ENCODE data around the gene HTRA3.

Gene HTRA3

GRCh38 chr4:8260656-8261111, 8.9 kb upstream of the HTRA3 start:
- no peak for DNase-seq (ENCODE audit: low spot score)
- TF ChIP-seq CTCF (IDR thresholded peaks at IDR 0.05; ENCODE audit: extremely low read depth, insufficient read depth, missing control alignments) = no peak

GRCh38 chr4:8261851-8262535, 7.6 kb upstream of the HTRA3 start:
- DNase-seq (ENCODE audit: low spot score) = no peak
- in situ Hi-C loops (cut with MboI; ENCODE audit: low pct_unique_long_range_greater_than_20kb, low sequenced_read_pairs, unreplicated experiment) = no loop called here
- TF ChIP-seq CTCF (IDR thresholded peaks at IDR 0.05; ENCODE audit: extremely low read depth, insufficient read depth, missing control alignments) = no peak

More at GRCh38 chr4:8260656-8261111, 8.9 kb upstream of the HTRA3 start:
- in situ Hi-C loops (cut with MboI; ENCODE audit: low pct_unique_long_range_greater_than_20kb, low sequenced_read_pairs, unreplicated experiment) = no loop called here

- DNase-seq (ENCODE audit: low spot score) = no peak
- in situ Hi-C loops (cut with MboI; ENCODE audit: low pct_unique_long_range_greater_than_20kb, low sequenced_read_pairs, unreplicated experiment) = no loop called here
- TF ChIP-seq CTCF (IDR thresholded peaks at IDR 0.05; ENCODE audit: extremely low read depth, insufficient read depth, missing control alignments) = no peak
Observed at GRCh38 chr4:8262637-8263322, 6.8 kb upstream of the HTRA3 start.

- in situ Hi-C loops (cut with MboI; ENCODE audit: low pct_unique_long_range_greater_than_20kb, low sequenced_read_pairs, unreplicated experiment) = no loop called here
- TF ChIP-seq CTCF (IDR thresholded peaks at IDR 0.05; ENCODE audit: extremely low read depth, insufficient read depth, missing control alignments) = no peak
- DNase-seq (ENCODE audit: low spot score) = no peak
Observed at GRCh38 chr4:8263397-8263796, 6.2 kb upstream of the HTRA3 start.

- no peak for TF ChIP-seq CTCF (IDR thresholded peaks at IDR 0.05; ENCODE audit: extremely low read depth, insufficient read depth, missing control alignments)
- no peak for DNase-seq (ENCODE audit: low spot score)
- in situ Hi-C loops (cut with MboI; ENCODE audit: low pct_unique_long_range_greater_than_20kb, low sequenced_read_pairs, unreplicated experiment) = no loop called here
Observed at GRCh38 chr4:8264106-8264505, 5.4 kb upstream of the HTRA3 start.

GRCh38 chr4:8265171-8265929, 4.2 kb upstream of the HTRA3 start:
- no peak for DNase-seq (ENCODE audit: low spot score)
- no peak for TF ChIP-seq CTCF (IDR thresholded peaks at IDR 0.05; ENCODE audit: extremely low read depth, insufficient read depth, missing control alignments)
- in situ Hi-C loops (cut with MboI; ENCODE audit: low pct_unique_long_range_greater_than_20kb, low sequenced_read_pairs, unreplicated experiment) = no loop called here
